Measurements from ENCODE around the gene DDX20. TPM values are rescaled to one million over a fixed set of nuclear protein-coding genes. Genes with fewer than 3 reads are reported as not detected.

Gene DDX20
- total RNA-seq, 6 experiments from 2014 or later: 12.9 to 15.5 (median 13.9) TPM

- no peak for TF ChIP-seq CTCF (IDR thresholded peaks at IDR 0.05)
- Mint-ChIP-seq H3K4me1 (ENCODE audit: low read depth) (peaks cover 30% of the 10 kb centered on the region), H3K9me3 (no peaks in the 10 kb centered on the region), H3K4me3 (no peak overlapping the region), H3K27me3 (ENCODE audit: insufficient read depth) (no peaks in the 10 kb centered on the region; the same call in 1 of the 2 replicates), H3K36me3 (ENCODE audit: low read depth) (no peaks in the 10 kb centered on the region; the same call in 1 of the 2 replicates), H3K27ac (no peak overlapping the region)
- no peak for DNase-seq
Observed at GRCh38 chr1:111750856-111751255, 4.8 kb upstream of the DDX20 start.

- DNase-seq: no peak
- Mint-ChIP-seq H3K9me3 (no peaks in the 10 kb centered on the region), H3K27ac (no peak overlapping the region), H3K4me1 (ENCODE audit: low read depth) (peaks cover 25% of the 10 kb centered on the region), H3K27me3 (ENCODE audit: insufficient read depth) (no peaks in the 10 kb centered on the region; the same call in 1 of the 2 replicates), H3K36me3 (ENCODE audit: low read depth) (peaks cover 7% of the 10 kb centered on the region), H3K4me3 (no peak overlapping the region)
- no peak for TF ChIP-seq CTCF (IDR thresholded peaks at IDR 0.05)
Observed at GRCh38 chr1:111751906-111752575, 3.7 kb upstream of the DDX20 start.

- peaks cover 34% of the 10 kb centered on the region for H3K4me1 Mint-ChIP-seq (ENCODE audit: low read depth)
- no peaks in the 10 kb centered on the region for H3K9me3 Mint-ChIP-seq
- peaks cover 15% of the 10 kb centered on the region for H3K36me3 Mint-ChIP-seq (ENCODE audit: low read depth)
- peak overlapping the region; percentile 98 for H3K27ac Mint-ChIP-seq
- H3K4me3 Mint-ChIP-seq: peak overlapping the region; percentile 90
- no peak for TF ChIP-seq CTCF (IDR thresholded peaks at IDR 0.05)
- H3K27me3 Mint-ChIP-seq (ENCODE audit: insufficient read depth): no peaks in the 10 kb centered on the region; the same call in 1 of the 2 replicates
- peak; percentile 53 for DNase-seq
Observed at GRCh38 chr1:111754984-111755330, 744 bp upstream of the DDX20 start.

- no peaks in the 10 kb centered on the region for H3K9me3 Mint-ChIP-seq
- peak overlapping the region; percentile 98 for H3K27ac Mint-ChIP-seq
- peak overlapping the region; percentile 90 for H3K4me3 Mint-ChIP-seq
- H3K36me3 Mint-ChIP-seq (ENCODE audit: low read depth): peaks cover 15% of the 10 kb centered on the region
- no peaks in the 10 kb centered on the region; the same call in 1 of the 2 replicates for H3K27me3 Mint-ChIP-seq (ENCODE audit: insufficient read depth)
- H3K4me1 Mint-ChIP-seq (ENCODE audit: low read depth): peaks cover 40% of the 10 kb centered on the region
- TF ChIP-seq CTCF (IDR thresholded peaks at IDR 0.05): no peak
- DNase-seq: no peak
Observed at GRCh38 chr1:111756124-111756513, 418 bp downstream of the DDX20 start.

GRCh38 chr1:111758373-111758772 is 2.7 kb downstream of the DDX20 start:
- no peaks in the 10 kb centered on the region for H3K9me3 Mint-ChIP-seq
- H3K4me3 Mint-ChIP-seq: peak overlapping the region; percentile 38; the same call in 1 of the 2 replicates
- H3K36me3 Mint-ChIP-seq (ENCODE audit: low read depth): peaks cover 25% of the 10 kb centered on the region
- no peak for DNase-seq
- peak; percentile 58 for TF ChIP-seq CTCF (IDR thresholded peaks at IDR 0.05)
- peaks cover 60% of the 10 kb centered on the region for H3K4me1 Mint-ChIP-seq (ENCODE audit: low read depth)
- no peaks in the 10 kb centered on the region; the same call in 1 of the 2 replicates for H3K27me3 Mint-ChIP-seq (ENCODE audit: insufficient read depth)
- peak overlapping the region; percentile 67 for H3K27ac Mint-ChIP-seq

Data from HFFc6 (cell line).